ENCODE measurements around the gene TMOD1.

The TMOD1 gene

GRCh38 chr9:97560154-97560553 lies 58.7 kb downstream of the TMOD1 start:
- H3K27me3 Mint-ChIP-seq, result peaks cover 40% of the 10 kb centered on the region
- DNase-seq (ENCODE audit: low spot score in 2 of 2) (no peak), ATAC-seq (replicated peaks; ENCODE audit: extremely low read depth, poor library complexity, severe bottlenecking) (no peak)
- no peaks in the 10 kb centered on the region for H3K9me3 Mint-ChIP-seq
- peaks cover 5% of the 10 kb centered on the region for H3K4me1 Mint-ChIP-seq
- H3K4me3 Mint-ChIP-seq, result no peak overlapping the region
- no peaks in the 10 kb centered on the region for H3K36me3 Mint-ChIP-seq (ENCODE audit: insufficient read depth)
- H3K27ac Mint-ChIP-seq (ENCODE audit: low read depth), result no peak overlapping the region

DNA sequence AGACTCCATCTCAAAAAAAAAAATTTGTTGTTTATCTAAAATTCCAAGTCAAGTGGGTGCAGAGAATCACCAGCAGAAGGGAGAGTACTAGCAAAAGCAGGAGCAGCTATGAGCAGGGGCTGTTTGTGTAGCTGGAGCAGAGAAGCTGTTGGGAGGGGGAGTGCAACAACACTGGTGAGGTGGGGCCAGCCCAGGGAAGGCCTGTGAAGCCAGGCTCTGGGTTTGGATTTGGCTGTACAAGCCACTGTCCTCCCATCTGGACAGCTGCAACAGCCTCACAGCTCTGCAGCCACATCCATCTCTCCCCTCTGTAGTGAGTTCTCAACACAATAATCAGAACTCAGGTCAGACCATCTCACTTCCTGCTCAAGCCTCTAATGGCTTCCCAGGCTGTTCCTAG lies 59.4 kb downstream of the TMOD1 start:
- Mint-ChIP-seq H3K4me1 (peaks cover 5% of the 10 kb centered on the region), H3K4me3 (no peak overlapping the region), H3K27ac (ENCODE audit: low read depth) (no peak overlapping the region), H3K36me3 (ENCODE audit: insufficient read depth) (no peaks in the 10 kb centered on the region), H3K27me3 (peaks cover 34% of the 10 kb centered on the region), H3K9me3 (no peaks in the 10 kb centered on the region)
- ATAC-seq (replicated peaks; ENCODE audit: extremely low read depth, poor library complexity, severe bottlenecking), result no peak
- DNase-seq (ENCODE audit: low spot score in 2 of 2), result no peak

DNA sequence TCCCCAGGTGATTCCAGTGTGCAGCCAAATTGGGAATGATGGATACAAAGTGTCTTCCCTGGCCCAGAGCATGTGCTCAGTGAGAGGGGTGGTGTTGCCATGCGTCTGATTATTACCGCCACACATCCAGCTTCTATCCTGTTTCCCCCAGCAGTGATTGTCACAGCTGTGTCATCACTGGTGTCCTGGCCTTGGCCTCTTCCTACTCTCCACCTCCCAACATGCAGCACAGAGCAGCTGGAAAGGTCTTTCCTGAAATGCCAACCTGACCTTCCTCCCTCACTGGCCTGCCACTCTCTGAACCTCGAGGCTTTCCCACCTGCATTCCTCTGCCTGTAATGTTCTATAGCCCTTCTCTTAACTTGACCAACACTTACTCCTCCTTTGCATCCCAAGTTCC lies 60.0 kb downstream of the TMOD1 start:
- ATAC-seq (replicated peaks; ENCODE audit: extremely low read depth, poor library complexity, severe bottlenecking) (no peak), DNase-seq (ENCODE audit: low spot score in 2 of 2) (no peak)
- Mint-ChIP-seq H3K4me1 (peaks cover 5% of the 10 kb centered on the region), H3K9me3 (no peaks in the 10 kb centered on the region), H3K4me3 (no peak overlapping the region), H3K27me3 (peaks cover 27% of the 10 kb centered on the region), H3K27ac (ENCODE audit: low read depth) (no peak overlapping the region), H3K36me3 (ENCODE audit: insufficient read depth) (no peaks in the 10 kb centered on the region)

- H3K36me3 Mint-ChIP-seq (ENCODE audit: insufficient read depth), result no peaks in the 10 kb centered on the region
- ATAC-seq (replicated peaks; ENCODE audit: extremely low read depth, poor library complexity, severe bottlenecking), result no peak
- no peak overlapping the region for H3K4me3 Mint-ChIP-seq
- H3K9me3 Mint-ChIP-seq, result no peaks in the 10 kb centered on the region
- peaks cover 5% of the 10 kb centered on the region for H3K4me1 Mint-ChIP-seq
- H3K27ac Mint-ChIP-seq (ENCODE audit: low read depth), result no peak overlapping the region
- DNase-seq (ENCODE audit: low spot score in 2 of 2), result no peak
- H3K27me3 Mint-ChIP-seq, result peaks cover 25% of the 10 kb centered on the region
Measured at GRCh38 chr9:97562542-97562941, 61.1 kb downstream of the TMOD1 start.

- H3K9me3 Mint-ChIP-seq, result no peaks in the 10 kb centered on the region
- peaks cover 5% of the 10 kb centered on the region for H3K4me1 Mint-ChIP-seq
- H3K27me3 Mint-ChIP-seq, result peaks cover 25% of the 10 kb centered on the region
- H3K36me3 Mint-ChIP-seq (ENCODE audit: insufficient read depth), result no peaks in the 10 kb centered on the region
- H3K27ac Mint-ChIP-seq (ENCODE audit: low read depth), result no peak overlapping the region
- H3K4me3 Mint-ChIP-seq, result no peak overlapping the region
- ATAC-seq (replicated peaks; ENCODE audit: extremely low read depth, poor library complexity, severe bottlenecking), result no peak
- DNase-seq (ENCODE audit: low spot score in 2 of 2), result no peak
Measured at GRCh38 chr9:97563458-97564135, 62.1 kb downstream of the TMOD1 start.

DNA sequence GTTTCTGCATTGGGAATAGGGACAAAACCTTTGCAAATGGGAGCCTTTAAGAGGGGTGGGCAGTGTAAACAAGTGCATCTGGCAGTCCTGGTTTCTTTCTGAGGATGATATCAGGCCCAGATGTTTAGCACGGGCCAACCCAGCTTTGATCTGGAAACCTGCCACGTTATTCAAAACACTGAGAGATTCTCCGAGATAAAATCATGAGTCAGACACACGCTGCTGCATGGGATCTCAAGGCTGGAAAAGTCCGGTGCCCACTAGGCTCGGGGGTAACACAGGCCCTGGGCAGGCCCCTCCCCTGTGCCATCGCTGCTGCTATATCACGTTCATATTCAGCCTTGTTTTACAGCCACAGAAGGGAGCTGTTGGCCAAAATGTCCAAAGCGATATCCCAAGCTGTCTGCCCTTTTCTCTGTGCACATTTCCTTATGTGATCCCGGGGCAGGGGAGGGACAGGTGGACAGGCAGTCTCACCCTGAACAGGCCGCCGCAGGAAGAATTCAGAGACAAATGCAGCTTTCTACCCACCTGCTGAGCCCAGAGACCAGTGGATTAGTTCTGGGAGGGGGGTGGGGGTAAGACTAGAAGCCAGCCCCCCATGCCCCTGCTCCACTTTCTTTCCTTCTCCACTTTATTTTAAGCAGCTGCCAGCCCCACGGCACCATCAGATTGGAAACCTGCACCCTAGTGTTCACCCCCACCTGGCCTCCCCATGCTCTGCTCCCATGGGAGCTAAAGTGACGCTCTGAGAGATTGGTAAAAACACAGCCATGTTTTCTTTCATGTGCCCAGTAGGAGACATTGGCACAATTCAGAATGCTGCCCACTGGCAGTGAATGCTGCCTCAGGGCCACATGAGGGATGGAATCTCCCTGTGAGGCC lies 63.1 kb downstream of the TMOD1 start:
- Mint-ChIP-seq H3K4me1 (no peaks in the 10 kb centered on the region), H3K36me3 (ENCODE audit: insufficient read depth) (no peaks in the 10 kb centered on the region), H3K27me3 (peaks cover 16% of the 10 kb centered on the region), H3K27ac (ENCODE audit: low read depth) (no peak overlapping the region), H3K4me3 (no peak overlapping the region), H3K9me3 (no peaks in the 10 kb centered on the region)
- DNase-seq (ENCODE audit: low spot score in 2 of 2) (no peak), ATAC-seq (replicated peaks; ENCODE audit: extremely low read depth, poor library complexity, severe bottlenecking) (no peak)

- Mint-ChIP-seq H3K36me3 (ENCODE audit: insufficient read depth) (no peaks in the 10 kb centered on the region), H3K4me3 (no peak overlapping the region), H3K27me3 (peaks cover 9% of the 10 kb centered on the region), H3K27ac (ENCODE audit: low read depth) (no peak overlapping the region), H3K9me3 (no peaks in the 10 kb centered on the region), H3K4me1 (no peaks in the 10 kb centered on the region)
- ATAC-seq (replicated peaks; ENCODE audit: extremely low read depth, poor library complexity, severe bottlenecking), result no peak
- DNase-seq (ENCODE audit: low spot score in 2 of 2), result no peak
Measured at GRCh38 chr9:97565262-97565661, 63.8 kb downstream of the TMOD1 start.

DNA sequence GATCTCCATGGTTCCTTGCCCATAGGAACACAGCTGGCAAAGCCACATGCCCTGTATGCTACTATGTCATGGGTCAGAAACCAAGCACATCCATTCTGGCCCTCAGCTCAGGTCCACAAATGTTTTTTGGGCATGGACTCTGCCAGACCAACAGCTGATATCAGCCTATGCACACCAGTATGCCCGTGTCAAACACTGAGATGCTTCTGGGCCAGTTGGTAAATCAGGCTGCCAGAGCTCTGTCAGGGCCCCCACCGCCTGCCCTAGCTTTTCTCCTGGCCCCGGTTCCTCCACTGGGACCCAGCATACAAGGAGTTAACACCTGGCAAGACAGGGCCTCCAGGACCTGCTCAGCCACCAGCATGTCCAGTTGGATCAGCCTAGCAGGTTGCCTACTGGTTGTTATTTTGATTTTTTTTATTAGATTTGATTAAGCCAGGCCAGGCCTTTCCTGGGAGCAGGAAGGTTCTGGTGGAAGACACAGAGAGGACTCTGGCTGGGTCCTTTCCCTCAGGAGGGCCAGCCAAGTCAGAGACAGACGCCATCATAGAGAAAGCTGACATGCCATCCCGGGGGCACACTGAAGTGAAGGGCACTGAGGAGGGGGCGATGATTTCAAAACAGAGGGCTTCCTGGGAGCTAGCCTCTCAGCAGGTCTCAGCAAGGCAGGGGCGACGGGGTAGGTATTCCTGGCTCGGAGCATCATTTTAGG lies 65.9 kb downstream of the TMOD1 start:
- Mint-ChIP-seq H3K27ac (ENCODE audit: low read depth) (no peak overlapping the region), H3K36me3 (ENCODE audit: insufficient read depth) (no peaks in the 10 kb centered on the region), H3K4me3 (no peak overlapping the region), H3K4me1 (no peaks in the 10 kb centered on the region), H3K9me3 (no peaks in the 10 kb centered on the region), H3K27me3 (peaks cover 7% of the 10 kb centered on the region)
- DNase-seq (ENCODE audit: low spot score in 2 of 2), result no peak
- no peak for ATAC-seq (replicated peaks; ENCODE audit: extremely low read depth, poor library complexity, severe bottlenecking)

- Mint-ChIP-seq H3K9me3 (no peaks in the 10 kb centered on the region), H3K36me3 (ENCODE audit: insufficient read depth) (no peaks in the 10 kb centered on the region), H3K27ac (ENCODE audit: low read depth) (no peak overlapping the region), H3K4me3 (no peak overlapping the region), H3K27me3 (peaks cover 7% of the 10 kb centered on the region), H3K4me1 (no peaks in the 10 kb centered on the region)
- no peak for DNase-seq (ENCODE audit: low spot score in 2 of 2)
- no peak for ATAC-seq (replicated peaks; ENCODE audit: extremely low read depth, poor library complexity, severe bottlenecking)
Measured at GRCh38 chr9:97567894-97568202, 66.4 kb downstream of the TMOD1 start.

DNA sequence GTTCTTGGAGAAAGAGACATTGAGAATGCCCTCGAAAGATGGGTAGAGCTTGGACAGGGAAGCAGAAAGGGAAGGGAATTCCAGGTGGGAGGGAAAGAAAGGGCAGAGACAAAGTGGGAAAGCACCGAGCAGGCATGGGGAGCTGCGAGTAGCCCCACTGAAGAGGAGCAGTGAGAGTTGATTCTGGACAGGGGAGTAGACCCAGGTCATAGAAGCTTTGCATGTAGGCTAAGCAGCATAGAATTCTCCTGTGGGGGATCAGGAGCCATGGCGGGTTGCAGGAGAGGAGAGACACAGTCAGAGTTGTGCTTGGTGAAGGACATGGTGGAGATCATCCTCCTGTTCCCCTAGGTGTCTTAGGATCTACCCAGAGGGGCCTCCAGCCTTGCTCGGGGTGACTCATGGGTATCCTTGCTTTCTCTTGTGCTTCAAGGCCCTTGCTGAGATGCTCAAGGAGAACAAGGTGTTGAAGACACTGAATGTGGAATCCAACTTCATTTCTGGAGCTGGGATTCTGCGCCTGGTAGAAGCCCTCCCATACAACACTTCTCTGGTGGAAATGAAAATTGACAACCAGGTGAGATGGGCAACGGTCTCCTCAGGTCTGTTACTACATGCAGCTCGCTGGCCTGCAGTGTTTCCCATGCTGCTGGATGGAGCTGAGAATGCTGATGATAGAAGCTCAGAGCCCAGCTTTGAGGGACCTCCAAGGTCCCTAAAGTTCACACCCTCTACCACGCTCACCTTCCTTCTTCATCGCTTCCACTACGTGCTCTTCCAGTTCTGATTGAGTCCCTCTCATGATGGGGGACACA lies 67.2 kb downstream of the TMOD1 start:
- Mint-ChIP-seq H3K36me3 (ENCODE audit: insufficient read depth) (no peaks in the 10 kb centered on the region), H3K27ac (ENCODE audit: low read depth) (no peak overlapping the region), H3K27me3 (peaks cover 7% of the 10 kb centered on the region), H3K9me3 (no peaks in the 10 kb centered on the region), H3K4me1 (no peaks in the 10 kb centered on the region), H3K4me3 (no peak overlapping the region)
- no peak for ATAC-seq (replicated peaks; ENCODE audit: extremely low read depth, poor library complexity, severe bottlenecking)
- no peak for DNase-seq (ENCODE audit: low spot score in 2 of 2)

GRCh38 chr9:97570899-97571298 lies 69.4 kb downstream of the TMOD1 start:
- ATAC-seq (replicated peaks; ENCODE audit: extremely low read depth, poor library complexity, severe bottlenecking) (no peak), DNase-seq (ENCODE audit: low spot score in 2 of 2) (no peak)
- Mint-ChIP-seq H3K4me3 (no peak overlapping the region), H3K27me3 (no peaks in the 10 kb centered on the region), H3K9me3 (no peaks in the 10 kb centered on the region), H3K4me1 (peaks cover 6% of the 10 kb centered on the region), H3K36me3 (ENCODE audit: insufficient read depth) (no peaks in the 10 kb centered on the region), H3K27ac (ENCODE audit: low read depth) (no peak overlapping the region)

DNA sequence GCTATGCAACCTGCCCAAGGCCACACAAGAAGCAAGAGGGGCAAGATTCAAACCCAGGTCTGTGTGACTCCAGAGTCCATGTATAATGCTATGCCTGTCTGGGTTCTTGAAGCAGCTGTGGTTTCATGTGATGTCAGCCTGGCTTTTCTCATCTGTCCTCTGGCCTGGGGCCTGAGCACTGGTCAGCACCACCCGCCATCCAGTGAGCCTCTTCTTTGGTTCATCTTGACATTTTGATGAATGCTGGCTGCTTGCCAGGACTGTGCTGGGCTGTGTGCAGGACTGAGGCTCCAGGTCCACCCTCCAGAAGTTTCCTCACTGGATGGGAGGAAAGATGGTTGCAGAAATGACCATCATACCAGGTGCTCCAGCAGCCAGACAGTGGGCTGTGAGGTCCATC lies 70.2 kb downstream of the TMOD1 start:
- no peaks in the 10 kb centered on the region for H3K9me3 Mint-ChIP-seq
- H3K4me1 Mint-ChIP-seq, result peaks cover 6% of the 10 kb centered on the region
- ATAC-seq (replicated peaks; ENCODE audit: extremely low read depth, poor library complexity, severe bottlenecking) (no peak), DNase-seq (ENCODE audit: low spot score in 2 of 2) (no peak)
- no peak overlapping the region for H3K27ac Mint-ChIP-seq (ENCODE audit: low read depth)
- H3K4me3 Mint-ChIP-seq, result no peak overlapping the region
- H3K36me3 Mint-ChIP-seq (ENCODE audit: insufficient read depth), result no peaks in the 10 kb centered on the region
- no peaks in the 10 kb centered on the region for H3K27me3 Mint-ChIP-seq

Data from central memory CD8-positive, alpha-beta T cell (primary cell).